ENCODE measurements around the gene ZNF428.

ZNF428 gene

DNA sequence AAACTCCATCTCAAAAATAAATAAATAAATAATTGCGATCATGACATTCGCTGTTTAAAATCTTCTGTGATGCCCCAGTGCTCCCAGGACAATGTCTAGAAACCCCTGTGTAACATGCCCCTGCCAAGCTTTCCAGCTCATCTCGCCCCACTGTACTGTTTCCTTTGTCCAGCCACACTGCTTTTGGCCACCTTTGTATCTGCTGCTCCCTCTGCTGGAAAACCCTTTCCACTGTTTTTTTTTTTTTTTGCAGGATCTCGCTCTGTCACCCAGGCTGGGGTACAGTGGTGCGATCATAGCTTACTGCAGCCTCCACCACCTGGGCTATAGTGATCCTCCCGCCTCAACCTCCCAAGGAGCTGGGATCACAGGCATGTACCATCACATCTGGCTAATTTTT is 43.1 kb upstream of the ZNF428 start:
- DNase-seq (ENCODE audit: extremely low read depth, insufficient read length), result no peak
- H3K4me3 ChIP-seq (replicated peaks; ENCODE audit: low read depth, low read length), result no peak overlapping the region
- no peaks in the 10 kb centered on the region for H3K27me3 ChIP-seq (replicated peaks; ENCODE audit: control insufficient read depth, insufficient read depth, low read length)
- TF ChIP-seq, protein P1, sequence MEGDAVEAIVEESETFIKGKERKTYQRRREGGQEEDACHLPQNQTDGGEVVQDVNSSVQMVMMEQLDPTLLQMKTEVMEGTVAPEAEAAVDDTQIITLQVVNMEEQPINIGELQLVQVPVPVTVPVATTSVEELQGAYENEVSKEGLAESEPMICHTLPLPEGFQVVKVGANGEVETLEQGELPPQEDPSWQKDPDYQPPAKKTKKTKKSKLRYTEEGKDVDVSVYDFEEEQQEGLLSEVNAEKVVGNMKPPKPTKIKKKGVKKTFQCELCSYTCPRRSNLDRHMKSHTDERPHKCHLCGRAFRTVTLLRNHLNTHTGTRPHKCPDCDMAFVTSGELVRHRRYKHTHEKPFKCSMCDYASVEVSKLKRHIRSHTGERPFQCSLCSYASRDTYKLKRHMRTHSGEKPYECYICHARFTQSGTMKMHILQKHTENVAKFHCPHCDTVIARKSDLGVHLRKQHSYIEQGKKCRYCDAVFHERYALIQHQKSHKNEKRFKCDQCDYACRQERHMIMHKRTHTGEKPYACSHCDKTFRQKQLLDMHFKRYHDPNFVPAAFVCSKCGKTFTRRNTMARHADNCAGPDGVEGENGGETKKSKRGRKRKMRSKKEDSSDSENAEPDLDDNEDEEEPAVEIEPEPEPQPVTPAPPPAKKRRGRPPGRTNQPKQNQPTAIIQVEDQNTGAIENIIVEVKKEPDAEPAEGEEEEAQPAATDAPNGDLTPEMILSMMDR (IDR thresholded peaks at IDR 0.05; ENCODE audit: insufficient read depth, low read length, poor library complexity, severe bottlenecking), result no peak
- H3K36me3 ChIP-seq (ENCODE audit: control insufficient read depth, insufficient read depth, low read length), result no peaks in the 10 kb centered on the region

DNA sequence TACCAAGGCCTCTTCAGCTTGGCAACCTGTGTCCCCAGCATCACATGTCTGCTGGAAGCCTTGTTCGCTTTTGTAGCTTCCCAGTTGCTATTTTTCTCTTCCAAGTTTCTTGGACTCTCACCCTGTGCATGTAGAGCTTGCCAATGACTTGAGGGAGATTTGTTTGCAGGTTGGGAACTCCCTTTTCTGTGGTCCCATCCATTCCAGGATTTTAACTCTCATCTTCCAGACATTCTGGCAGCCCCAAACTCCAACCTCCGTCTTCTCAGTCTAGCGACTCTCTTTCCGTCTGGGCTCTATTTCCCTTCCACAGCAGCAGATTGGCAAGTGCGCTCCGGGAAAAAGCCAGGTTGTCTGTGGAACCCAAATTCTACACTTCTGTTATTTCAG is 41.5 kb upstream of the ZNF428 start:
- no peaks in the 10 kb centered on the region for H3K27me3 ChIP-seq (replicated peaks; ENCODE audit: control insufficient read depth, insufficient read depth, low read length)
- DNase-seq (ENCODE audit: extremely low read depth, insufficient read length), result no peak
- TF ChIP-seq, protein P1 (IDR thresholded peaks at IDR 0.05; ENCODE audit: insufficient read depth, low read length, poor library complexity, severe bottlenecking), result no peak
- H3K36me3 ChIP-seq (ENCODE audit: control insufficient read depth, insufficient read depth, low read length), result no peaks in the 10 kb centered on the region
- no peak overlapping the region for H3K4me3 ChIP-seq (replicated peaks; ENCODE audit: low read depth, low read length)

DNA sequence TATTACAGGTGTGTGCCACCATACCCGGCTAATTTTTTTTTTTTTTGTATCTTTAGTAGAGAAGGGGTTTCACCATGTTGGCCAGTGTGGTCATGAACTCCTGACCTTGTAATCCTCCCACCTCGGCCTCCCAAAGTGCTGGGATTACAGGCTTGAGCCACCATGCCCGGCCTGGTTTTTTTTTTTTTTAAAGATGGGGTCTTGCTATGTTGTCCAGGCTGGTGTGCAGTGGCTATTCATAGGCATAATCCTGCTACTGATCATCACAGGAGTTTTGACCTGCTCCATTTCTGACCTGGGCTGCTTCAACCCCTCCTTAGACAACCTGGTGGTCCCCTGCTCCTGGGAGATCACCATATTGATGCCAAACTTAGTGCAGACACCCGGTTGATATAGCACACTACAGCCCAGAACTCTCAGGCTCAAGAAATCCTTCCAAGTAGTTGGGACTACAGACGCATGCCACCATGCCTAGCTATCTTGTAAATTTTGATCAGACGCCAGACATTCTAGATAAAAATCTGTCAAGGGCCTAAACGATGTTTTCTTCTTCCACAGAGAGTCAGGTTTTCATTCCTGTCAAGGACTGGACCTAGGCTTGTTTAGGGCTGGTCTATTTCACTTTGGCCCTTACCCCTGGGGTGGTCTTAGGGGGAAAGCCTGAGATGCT is 41.0 kb upstream of the ZNF428 start:
- Histone ChIP-seq H3K36me3 (ENCODE audit: control insufficient read depth, insufficient read depth, low read length) (no peaks in the 10 kb centered on the region), H3K4me3 (replicated peaks; ENCODE audit: low read depth, low read length) (no peak overlapping the region), H3K27me3 (replicated peaks; ENCODE audit: control insufficient read depth, insufficient read depth, low read length) (no peaks in the 10 kb centered on the region)
- DNase-seq (ENCODE audit: extremely low read depth, insufficient read length), result no peak
- TF ChIP-seq, protein P1 (IDR thresholded peaks at IDR 0.05; ENCODE audit: insufficient read depth, low read length, poor library complexity, severe bottlenecking), result no peak

DNA sequence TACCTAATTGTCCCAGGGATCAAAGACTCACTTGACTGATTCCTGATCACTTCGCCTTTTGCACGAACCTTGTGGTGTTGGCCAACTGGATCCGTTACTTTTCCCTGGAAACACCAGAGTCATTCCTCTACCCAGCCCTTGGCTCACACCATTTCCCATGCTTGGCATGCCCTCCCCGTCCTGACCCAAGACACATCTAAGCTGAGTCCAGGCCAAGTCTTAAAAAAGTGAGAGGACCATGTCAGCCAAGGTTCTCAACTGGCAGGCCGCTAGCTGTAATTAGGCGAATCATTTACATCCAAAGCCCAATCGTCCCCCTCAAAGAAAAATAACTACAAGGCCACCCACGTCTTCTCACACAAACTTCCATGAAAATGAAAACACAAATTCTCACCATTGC is 39.1 kb upstream of the ZNF428 start:
- Histone ChIP-seq H3K27me3 (replicated peaks; ENCODE audit: control insufficient read depth, insufficient read depth, low read length) (no peaks in the 10 kb centered on the region), H3K36me3 (ENCODE audit: control insufficient read depth, insufficient read depth, low read length) (no peaks in the 10 kb centered on the region), H3K4me3 (replicated peaks; ENCODE audit: low read depth, low read length) (no peak overlapping the region)
- DNase-seq (ENCODE audit: extremely low read depth, insufficient read length), result no peak
- TF ChIP-seq, protein P1 (IDR thresholded peaks at IDR 0.05; ENCODE audit: insufficient read depth, low read length, poor library complexity, severe bottlenecking), result no peak

DNA sequence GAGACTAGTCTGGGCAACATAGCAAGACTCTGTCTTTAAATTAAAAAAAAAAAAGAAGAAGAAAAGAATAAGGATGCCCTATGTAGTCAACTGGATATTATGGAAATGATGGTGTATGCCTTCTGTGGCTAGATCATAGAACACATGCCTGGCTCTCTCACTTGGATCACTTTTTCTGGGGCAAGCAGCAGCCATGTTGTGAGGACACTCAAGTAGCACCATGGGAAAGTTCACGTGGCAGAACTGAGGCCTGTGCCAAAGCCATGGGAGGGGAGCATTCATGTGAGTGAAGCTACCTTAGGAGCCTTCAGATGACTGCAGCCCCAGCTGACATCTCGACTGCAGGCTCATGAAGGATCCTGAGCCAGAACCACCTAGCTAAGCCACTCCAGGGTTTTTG is 38.6 kb upstream of the ZNF428 start:
- H3K36me3 ChIP-seq (ENCODE audit: control insufficient read depth, insufficient read depth, low read length), result no peaks in the 10 kb centered on the region
- DNase-seq (ENCODE audit: extremely low read depth, insufficient read length), result no peak
- no peaks in the 10 kb centered on the region for H3K27me3 ChIP-seq (replicated peaks; ENCODE audit: control insufficient read depth, insufficient read depth, low read length)
- H3K4me3 ChIP-seq (replicated peaks; ENCODE audit: low read depth, low read length), result no peak overlapping the region
- TF ChIP-seq, protein P1 (IDR thresholded peaks at IDR 0.05; ENCODE audit: insufficient read depth, low read length, poor library complexity, severe bottlenecking), result no peak

DNA sequence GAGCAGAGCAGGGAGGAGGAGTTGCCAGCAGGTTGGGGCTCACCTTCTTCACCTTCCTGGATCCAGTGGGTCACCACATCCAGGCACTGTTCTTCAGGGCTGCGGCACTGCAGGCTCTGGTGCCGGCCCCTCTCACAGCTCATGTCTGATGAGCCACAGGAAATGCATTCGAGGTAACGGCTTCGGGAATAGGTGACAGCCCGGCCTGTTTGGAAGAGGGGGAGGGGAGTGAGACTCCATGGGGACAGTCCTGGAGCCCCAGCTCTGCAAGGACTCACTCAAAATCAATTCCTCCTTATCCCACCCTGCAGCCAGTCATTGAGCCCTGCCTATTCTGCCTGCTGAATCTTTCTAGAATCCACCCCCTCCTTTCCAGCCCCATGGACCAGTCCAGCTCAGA is 37.0 kb upstream of the ZNF428 start:
- H3K27me3 ChIP-seq (replicated peaks; ENCODE audit: control insufficient read depth, insufficient read depth, low read length), result no peaks in the 10 kb centered on the region
- H3K4me3 ChIP-seq (replicated peaks; ENCODE audit: low read depth, low read length), result no peak overlapping the region
- no peak for DNase-seq (ENCODE audit: extremely low read depth, insufficient read length)
- H3K36me3 ChIP-seq (ENCODE audit: control insufficient read depth, insufficient read depth, low read length), result no peaks in the 10 kb centered on the region
- TF ChIP-seq, protein P1 (IDR thresholded peaks at IDR 0.05; ENCODE audit: insufficient read depth, low read length, poor library complexity, severe bottlenecking), result no peak
